ENCODE results near the gene COPS8.

GRCh38 chr2:237045449-237045848, 40.2 kb upstream of the COPS8 start:
- TF ChIP-seq, protein P1, sequence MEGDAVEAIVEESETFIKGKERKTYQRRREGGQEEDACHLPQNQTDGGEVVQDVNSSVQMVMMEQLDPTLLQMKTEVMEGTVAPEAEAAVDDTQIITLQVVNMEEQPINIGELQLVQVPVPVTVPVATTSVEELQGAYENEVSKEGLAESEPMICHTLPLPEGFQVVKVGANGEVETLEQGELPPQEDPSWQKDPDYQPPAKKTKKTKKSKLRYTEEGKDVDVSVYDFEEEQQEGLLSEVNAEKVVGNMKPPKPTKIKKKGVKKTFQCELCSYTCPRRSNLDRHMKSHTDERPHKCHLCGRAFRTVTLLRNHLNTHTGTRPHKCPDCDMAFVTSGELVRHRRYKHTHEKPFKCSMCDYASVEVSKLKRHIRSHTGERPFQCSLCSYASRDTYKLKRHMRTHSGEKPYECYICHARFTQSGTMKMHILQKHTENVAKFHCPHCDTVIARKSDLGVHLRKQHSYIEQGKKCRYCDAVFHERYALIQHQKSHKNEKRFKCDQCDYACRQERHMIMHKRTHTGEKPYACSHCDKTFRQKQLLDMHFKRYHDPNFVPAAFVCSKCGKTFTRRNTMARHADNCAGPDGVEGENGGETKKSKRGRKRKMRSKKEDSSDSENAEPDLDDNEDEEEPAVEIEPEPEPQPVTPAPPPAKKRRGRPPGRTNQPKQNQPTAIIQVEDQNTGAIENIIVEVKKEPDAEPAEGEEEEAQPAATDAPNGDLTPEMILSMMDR (IDR thresholded peaks at IDR 0.05) = no peak
- TF ChIP-seq EP300 (IDR thresholded peaks at IDR 0.05) (no peak), POLR2AphosphoS5 (IDR thresholded peaks at IDR 0.05) (no peak), POLR2A (IDR thresholded peaks at IDR 0.05) (no peak)

All from gastroesophageal sphincter (tissue), 3 donors.